HepG2 (cell line): ENCODE data around the gene CIAO3. TPM values are rescaled to one million over a fixed set of nuclear protein-coding genes. Genes with fewer than 3 reads are reported as not detected.
A peak's percentile ranks its signal among the peaks of the same experiment; 100 is the strongest.

ENCODE experiments used
- ARNT ChIP-seq: fragments of 450-650 bp; IDR thresholded peaks from 2 replicates; pipeline ENCODE4 v1.6.1; 2017
- ARNT2 ChIP-seq: sonication (generic); formaldehyde crosslinking; IDR thresholded peaks from 2 replicates; pipeline ENCODE4 v1.8.0; 2022; ENCODE audit warnings: mild to moderate bottlenecking, low read depth, missing genetic modification reagents, moderate library complexity
- KDM2A ChIP-seq: sonication (generic); formaldehyde crosslinking; IDR thresholded peaks from 2 replicates; pipeline ENCODE4 v1.4.0; 2020; ENCODE audit warnings: low read depth, missing genetic modification reagents, borderline replicate concordance
- MAFF ChIP-seq: IDR thresholded peaks from 2 replicates; pipeline ENCODE4 v1.6.1; 2011; ENCODE audit warnings: low read depth, low read length, improper control_type of control experiment
- NR3C1 ChIP-seq: sonication (generic); formaldehyde crosslinking; IDR thresholded peaks from 2 replicates; pipeline ENCODE4 v1.4.0; 2020; ENCODE audit warnings: missing genetic modification reagents
- SALL2 ChIP-seq: sonication (generic); formaldehyde crosslinking; IDR thresholded peaks from 2 replicates; pipeline ENCODE4 v1.8.1; 2023; ENCODE audit warnings: mild to moderate bottlenecking, missing genetic modification reagents, inconsistent platforms
- SUZ12 ChIP-seq: fragments of 150-350 bp; IDR thresholded peaks from 2 replicates; pipeline ENCODE4 v1.6.1; 2014; ENCODE audit warnings: low read depth, low read length
- U2AF2 ChIP-seq: fragments of 200-400 bp; formaldehyde crosslinking; IDR thresholded peaks from 2 replicates; pipeline ENCODE4 v1.6.1; 2017; ENCODE audit warnings: low read depth, mild to moderate bottlenecking, low read length
- ZKSCAN5 ChIP-seq: sonication (generic); formaldehyde crosslinking; IDR thresholded peaks from 2 replicates; pipeline ENCODE4 v1.5.1; 2020; ENCODE audit warnings: mild to moderate bottlenecking, missing genetic modification reagents
- ZNF205 ChIP-seq: IDR thresholded peaks from 2 replicates; pipeline ENCODE4 v1.6.1; 2018; ENCODE audit warnings: missing biosample characterization, missing genetic modification reagents
- ZNF350 ChIP-seq: sonication (generic); formaldehyde crosslinking; IDR thresholded peaks from 2 replicates; pipeline ENCODE4 v1.4.0; 2020; ENCODE audit warnings: mild to moderate bottlenecking, low read depth, missing genetic modification reagents, borderline replicate concordance
- ZNF549 ChIP-seq: sonication (generic); formaldehyde crosslinking; IDR thresholded peaks from 2 replicates; pipeline ENCODE4 v1.5.0; 2020; ENCODE audit warnings: missing genetic modification reagents
- ZNF616 ChIP-seq: sonication (generic); formaldehyde crosslinking; IDR thresholded peaks from 2 replicates; pipeline ENCODE4 v1.5.0; 2020; ENCODE audit warnings: low read depth, mild to moderate bottlenecking, missing genetic modification reagents
- ZNF776 ChIP-seq: sonication (generic); formaldehyde crosslinking; IDR thresholded peaks from 2 replicates; pipeline ENCODE4 v1.4.0; 2020; ENCODE audit warnings: mild to moderate bottlenecking, missing genetic modification reagents
- polyA plus RNA-seq, 8 experiments: library from polyadenylated mRNA; depleted of rRNA in 3 of 8; stranded (reverse) in 7 of 8; unstranded in 1 of 8; fragments of >200 nt; fragmentation: Illumina TruSeq in 4 of 8; extraction: Trizol in 4 of 8; gene quantifications; 2 replicates each; pipeline versions ENCODE4 v1.2.1 to v1.2.3, GENCODE V29; 2011 to 2016; ENCODE audit warnings: low read depth in 4 of 8, missing spikeins in 1 of 8, mixed read lengths in 1 of 8; ENCODE audit not compliant: insufficient read depth in 1 of 8
- total RNA-seq, 5 experiments: library from RNA; depleted of rRNA; stranded (reverse); fragments of >200 nt; fragmentation: Illumina TruSeq; extraction: Trizol; gene quantifications; 2 replicates each; pipeline ENCODE4 v1.2.3, GENCODE V29; 2016; ENCODE audit warnings: low read depth in 1 of 5
- TF ChIP-seq, protein P1 (sequence below): sonication (generic); formaldehyde crosslinking; IDR thresholded peaks from 2 replicates; pipeline ENCODE4 v1.4.0; 2020; ENCODE audit warnings: missing genetic modification reagents, low read depth, mild to moderate bottlenecking, borderline replicate concordance
- TF ChIP-seq, protein P2 (sequence below): sonication (generic); formaldehyde crosslinking; IDR thresholded peaks from 2 replicates; pipeline ENCODE4 v1.5.1; 2020; ENCODE audit warnings: mild to moderate bottlenecking, missing genetic modification reagents
- TF ChIP-seq, protein P3 (sequence below): IDR thresholded peaks from 2 replicates; pipeline ENCODE4 v1.6.1; 2016; ENCODE audit warnings: missing biosample characterization, missing genetic modification reagents, low read depth
- TF ChIP-seq, protein P4 (sequence below): sonication (generic); formaldehyde crosslinking; IDR thresholded peaks from 2 replicates; pipeline ENCODE4 v1.4.0; 2020; ENCODE audit warnings: missing genetic modification reagents; ENCODE audit errors: not compliant biosample characterization
- TF ChIP-seq, protein P5 (sequence below): sonication (generic); formaldehyde crosslinking; IDR thresholded peaks from 2 replicates; pipeline ENCODE4 v1.5.0; 2020; ENCODE audit warnings: mild to moderate bottlenecking, missing genetic modification reagents
- TF ChIP-seq, protein P6 (sequence below): sonication (generic); formaldehyde crosslinking; IDR thresholded peaks from 2 replicates; pipeline ENCODE4 v1.4.0; 2020; ENCODE audit warnings: missing genetic modification reagents

CIAO3 gene
- total and polyA plus RNA-seq, 2 of the 13 experiments (the other 11 are each of a cell fraction or from before 2014, with no cell fraction given) = 21.7 to 25.0 TPM

DNA sequence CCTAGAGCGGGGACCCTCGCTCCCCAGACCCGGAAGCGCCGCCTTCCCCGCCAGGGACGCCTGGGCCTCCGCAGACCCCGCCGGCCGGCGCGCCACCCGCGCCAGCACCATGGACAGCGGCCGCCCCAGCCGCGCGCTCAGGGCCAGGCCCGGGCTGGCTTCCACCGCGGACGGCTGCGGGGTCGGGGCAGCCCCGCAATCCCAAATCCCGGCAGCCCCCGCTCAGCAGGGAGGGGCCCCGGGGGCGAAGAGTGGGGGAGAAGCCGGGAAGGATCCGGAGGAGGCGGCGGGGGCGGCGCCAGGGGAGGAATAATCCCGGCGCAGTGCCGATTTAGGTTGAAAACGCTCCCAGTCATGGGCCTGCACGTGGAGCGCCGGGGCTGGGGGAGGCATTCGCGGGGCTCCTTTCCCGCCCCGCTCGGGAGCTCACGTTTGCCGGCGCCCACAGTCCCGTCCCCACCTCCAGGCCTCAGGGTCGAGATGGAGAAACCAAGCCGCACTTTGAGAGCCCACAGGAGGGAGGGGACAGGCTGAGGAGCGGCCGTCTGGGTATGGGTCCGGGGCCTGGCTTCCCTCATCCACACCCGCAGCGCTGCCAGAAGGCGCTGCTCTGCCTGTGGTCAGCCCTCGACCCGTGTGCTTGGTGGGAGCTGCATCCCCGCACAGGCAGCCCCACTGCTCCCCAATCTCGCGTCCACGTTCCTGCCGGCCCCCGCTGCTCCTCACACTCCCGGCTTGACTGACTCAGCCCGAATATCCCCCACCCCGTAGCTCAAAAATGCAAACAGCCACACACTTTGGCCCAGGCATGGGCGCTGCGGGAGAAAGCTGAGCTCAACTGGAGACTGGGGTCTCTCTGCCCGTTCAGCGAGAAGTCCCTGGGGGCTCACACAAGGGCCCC is 39.9 kb downstream of the CIAO3 start (continued):
- no peak for TF ChIP-seq MAFF
- no peak for TF ChIP-seq ZNF616 (CRISPR knock-in tag)
- TF ChIP-seq, protein P1, sequence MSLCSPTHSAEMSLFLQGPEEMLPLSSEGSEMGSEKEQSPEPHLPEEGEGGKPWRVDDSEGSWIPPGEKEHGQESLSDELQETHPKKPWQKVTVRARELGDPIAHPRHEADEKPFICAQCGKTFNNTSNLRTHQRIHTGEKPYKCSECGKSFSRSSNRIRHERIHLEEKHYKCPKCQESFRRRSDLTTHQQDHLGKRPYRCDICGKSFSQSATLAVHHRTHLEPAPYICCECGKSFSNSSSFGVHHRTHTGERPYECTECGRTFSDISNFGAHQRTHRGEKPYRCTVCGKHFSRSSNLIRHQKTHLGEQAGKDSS = no peak
- no peak for TF ChIP-seq ARNT
- TF ChIP-seq, protein P2, sequence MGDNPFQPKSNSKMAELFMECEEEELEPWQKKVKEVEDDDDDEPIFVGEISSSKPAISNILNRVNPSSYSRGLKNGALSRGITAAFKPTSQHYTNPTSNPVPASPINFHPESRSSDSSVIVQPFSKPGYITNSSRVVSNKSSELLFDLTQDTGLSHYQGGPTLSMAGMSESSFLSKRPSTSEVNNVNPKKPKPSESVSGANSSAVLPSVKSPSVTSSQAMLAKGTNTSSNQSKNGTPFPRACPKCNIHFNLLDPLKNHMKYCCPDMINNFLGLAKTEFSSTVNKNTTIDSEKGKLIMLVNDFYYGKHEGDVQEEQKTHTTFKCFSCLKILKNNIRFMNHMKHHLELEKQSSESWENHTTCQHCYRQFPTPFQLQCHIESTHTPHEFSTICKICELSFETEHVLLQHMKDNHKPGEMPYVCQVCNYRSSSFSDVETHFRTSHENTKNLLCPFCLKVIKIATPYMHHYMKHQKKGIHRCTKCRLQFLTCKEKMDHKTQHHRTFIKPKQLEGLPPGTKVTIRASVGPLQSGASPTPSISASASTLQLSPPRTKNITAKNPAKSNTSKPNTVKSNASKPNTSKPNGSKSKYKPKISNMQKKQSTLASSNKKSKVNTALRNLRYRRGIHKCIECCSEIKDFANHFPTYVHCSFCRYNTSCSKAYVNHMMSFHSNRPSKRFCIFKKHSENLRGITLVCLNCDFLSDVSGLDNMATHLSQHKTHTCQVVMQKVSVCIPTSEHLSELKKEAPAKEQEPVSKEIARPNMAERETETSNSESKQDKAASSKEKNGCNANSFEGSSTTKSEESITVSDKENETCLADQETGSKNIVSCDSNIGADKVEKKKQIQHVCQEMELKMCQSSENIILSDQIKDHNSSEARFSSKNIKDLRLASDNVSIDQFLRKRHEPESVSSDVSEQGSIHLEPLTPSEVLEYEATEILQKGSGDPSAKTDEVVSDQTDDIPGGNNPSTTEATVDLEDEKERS (CRISPR knock-in tag) = no peak
- TF ChIP-seq KDM2A (CRISPR knock-in tag) = no peak
- no peak for TF ChIP-seq ZNF205 (CRISPR knock-in tag)
- peak; percentile 58; the same call in 1 of the 2 replicates for TF ChIP-seq SALL2 (CRISPR knock-in tag)
- no peak for TF ChIP-seq U2AF2
- TF ChIP-seq, protein P3, sequence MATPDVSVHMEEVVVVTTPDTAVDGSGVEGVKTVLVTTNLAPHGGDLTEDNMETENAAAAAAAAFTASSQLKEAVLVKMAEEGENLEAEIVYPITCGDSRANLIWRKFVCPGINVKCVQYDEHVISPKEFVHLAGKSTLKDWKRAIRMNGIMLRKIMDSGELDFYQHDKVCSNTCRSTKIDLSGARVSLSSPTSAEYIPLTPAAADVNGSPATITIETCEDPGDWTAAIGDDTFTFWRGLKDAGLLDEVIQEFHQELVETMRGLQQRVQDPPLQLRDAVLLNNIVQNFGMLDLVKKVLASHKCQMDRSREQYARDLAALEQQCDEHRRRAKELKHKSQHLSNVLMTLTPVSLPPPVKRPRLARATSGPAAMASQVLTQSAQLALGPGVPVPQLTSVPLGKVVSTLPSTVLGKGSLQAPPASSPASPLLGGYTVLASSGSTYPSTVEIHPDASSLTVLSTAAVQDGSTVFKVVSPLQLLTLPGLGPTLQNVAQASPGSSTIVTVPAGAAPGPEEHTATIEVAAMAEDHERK (CRISPR knock-in tag) = no peak
- TF ChIP-seq NR3C1 (CRISPR knock-in tag) = no peak
- TF ChIP-seq, protein P4, sequence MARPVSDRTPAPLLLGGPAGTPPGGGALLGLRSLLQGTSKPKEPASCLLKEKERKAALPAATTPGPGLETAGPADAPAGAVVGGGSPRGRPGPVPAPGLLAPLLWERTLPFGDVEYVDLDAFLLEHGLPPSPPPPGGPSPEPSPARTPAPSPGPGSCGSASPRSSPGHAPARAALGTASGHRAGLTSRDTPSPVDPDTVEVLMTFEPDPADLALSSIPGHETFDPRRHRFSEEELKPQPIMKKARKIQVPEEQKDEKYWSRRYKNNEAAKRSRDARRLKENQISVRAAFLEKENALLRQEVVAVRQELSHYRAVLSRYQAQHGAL = no peak
- peak; percentile 47; the same call in 1 of the 2 replicates for TF ChIP-seq ZNF776 (CRISPR knock-in tag)
- no peak for TF ChIP-seq ZKSCAN5
- TF ChIP-seq SUZ12 = no peak
- TF ChIP-seq ARNT2 (CRISPR knock-in tag) = peak; percentile 97
- TF ChIP-seq, protein P5, sequence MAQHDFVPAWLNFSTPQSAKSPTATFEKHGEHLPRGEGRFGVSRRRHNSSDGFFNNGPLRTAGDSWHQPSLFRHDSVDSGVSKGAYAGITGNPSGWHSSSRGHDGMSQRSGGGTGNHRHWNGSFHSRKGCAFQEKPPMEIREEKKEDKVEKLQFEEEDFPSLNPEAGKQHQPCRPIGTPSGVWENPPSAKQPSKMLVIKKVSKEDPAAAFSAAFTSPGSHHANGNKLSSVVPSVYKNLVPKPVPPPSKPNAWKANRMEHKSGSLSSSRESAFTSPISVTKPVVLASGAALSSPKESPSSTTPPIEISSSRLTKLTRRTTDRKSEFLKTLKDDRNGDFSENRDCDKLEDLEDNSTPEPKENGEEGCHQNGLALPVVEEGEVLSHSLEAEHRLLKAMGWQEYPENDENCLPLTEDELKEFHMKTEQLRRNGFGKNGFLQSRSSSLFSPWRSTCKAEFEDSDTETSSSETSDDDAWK (CRISPR knock-in tag) = no peak
- peak; percentile 63; the same call in 1 of the 2 replicates for TF ChIP-seq ZNF549 (CRISPR knock-in tag)
- TF ChIP-seq ZNF350 = no peak
- TF ChIP-seq, protein P6, sequence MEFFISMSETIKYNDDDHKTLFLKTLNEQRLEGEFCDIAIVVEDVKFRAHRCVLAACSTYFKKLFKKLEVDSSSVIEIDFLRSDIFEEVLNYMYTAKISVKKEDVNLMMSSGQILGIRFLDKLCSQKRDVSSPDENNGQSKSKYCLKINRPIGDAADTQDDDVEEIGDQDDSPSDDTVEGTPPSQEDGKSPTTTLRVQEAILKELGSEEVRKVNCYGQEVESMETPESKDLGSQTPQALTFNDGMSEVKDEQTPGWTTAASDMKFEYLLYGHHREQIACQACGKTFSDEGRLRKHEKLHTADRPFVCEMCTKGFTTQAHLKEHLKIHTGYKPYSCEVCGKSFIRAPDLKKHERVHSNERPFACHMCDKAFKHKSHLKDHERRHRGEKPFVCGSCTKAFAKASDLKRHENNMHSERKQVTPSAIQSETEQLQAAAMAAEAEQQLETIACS (CRISPR knock-in tag) = peak; percentile 75
